ENCODE data around the gene LMX1B.

GRCh38 chr9:126720661-126721563 lies 107.2 kb downstream of the LMX1B start:
- TF ChIP-seq POLR2A (IDR thresholded peaks at IDR 0.05; ENCODE audit: low read depth, low read length) (no peak), POLR2AphosphoS5 (IDR thresholded peaks at IDR 0.05; ENCODE audit: low read depth, low read length) (no peak), TAF1 (IDR thresholded peaks at IDR 0.05; ENCODE audit: low read depth, low read length) (no peak), SPI1 (IDR thresholded peaks at IDR 0.05; ENCODE audit: low read depth, low read length) (no peak), PAX5 (IDR thresholded peaks at IDR 0.05; ENCODE audit: insufficient read depth, low read length, severe bottlenecking) (no peak)

Data from GM12891 (cell line).